OCI-LY1 (cell line): Measurements from ENCODE around the gene ANKRD33.

ENCODE experiments used
- EZH2 ChIP-seq: fragments of 200-600 bp; sonication (generic), shearing (Covaris generic); IDR thresholded peaks from 2 replicates; pipeline ENCODE4 v1.8.0; 2017; ENCODE audit warnings: borderline replicate concordance, mixed run types, mild to moderate bottlenecking, antibody characterized with exemption, low read length, moderate library complexity, mixed read lengths
- TF ChIP-seq, protein P1 (sequence below): fragments of 200-600 bp; sonication (generic), shearing (Covaris generic); IDR thresholded peaks from 2 replicates; pipeline ENCODE4 v1.5.1; 2017; ENCODE audit warnings: mild to moderate bottlenecking, antibody characterized with exemption, low read length, moderate library complexity, mixed read lengths

DNA sequence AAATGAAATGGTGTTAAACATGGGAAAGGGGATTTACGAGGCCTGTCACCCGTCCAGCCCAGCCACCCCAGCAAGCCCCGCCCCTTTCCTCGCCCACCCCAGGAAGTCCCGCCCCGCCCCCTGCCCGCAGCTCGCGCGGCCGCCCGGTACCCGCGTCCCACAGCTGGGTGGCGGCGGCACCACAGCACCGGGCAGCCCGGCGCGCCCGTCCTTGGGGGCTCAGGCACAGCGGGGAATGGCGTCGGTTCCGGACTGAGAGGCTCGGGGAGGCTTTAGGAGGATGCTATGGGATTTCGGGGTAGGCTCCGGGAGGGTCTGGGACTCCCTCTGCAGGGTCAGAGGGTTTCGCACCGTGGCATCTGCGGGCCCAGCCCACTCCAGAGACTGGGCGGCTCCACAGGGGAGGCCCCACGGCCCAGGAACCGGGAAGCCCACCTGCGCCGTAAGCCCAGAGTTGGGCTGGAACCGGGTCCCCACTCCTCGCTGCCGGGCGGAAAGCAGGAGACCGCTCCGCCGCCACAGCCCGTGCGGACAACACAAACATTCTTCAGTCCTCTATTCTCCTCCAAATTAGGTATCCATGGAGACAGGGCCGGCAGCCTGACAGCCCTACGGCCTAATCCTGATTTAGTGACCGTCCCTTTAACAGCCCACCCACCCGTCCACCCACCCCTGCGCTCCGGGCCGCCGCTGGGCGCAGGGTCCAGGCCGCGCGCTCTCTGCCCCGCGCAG, 40.8 kb upstream of the ANKRD33 start:
- TF ChIP-seq, protein P1, sequence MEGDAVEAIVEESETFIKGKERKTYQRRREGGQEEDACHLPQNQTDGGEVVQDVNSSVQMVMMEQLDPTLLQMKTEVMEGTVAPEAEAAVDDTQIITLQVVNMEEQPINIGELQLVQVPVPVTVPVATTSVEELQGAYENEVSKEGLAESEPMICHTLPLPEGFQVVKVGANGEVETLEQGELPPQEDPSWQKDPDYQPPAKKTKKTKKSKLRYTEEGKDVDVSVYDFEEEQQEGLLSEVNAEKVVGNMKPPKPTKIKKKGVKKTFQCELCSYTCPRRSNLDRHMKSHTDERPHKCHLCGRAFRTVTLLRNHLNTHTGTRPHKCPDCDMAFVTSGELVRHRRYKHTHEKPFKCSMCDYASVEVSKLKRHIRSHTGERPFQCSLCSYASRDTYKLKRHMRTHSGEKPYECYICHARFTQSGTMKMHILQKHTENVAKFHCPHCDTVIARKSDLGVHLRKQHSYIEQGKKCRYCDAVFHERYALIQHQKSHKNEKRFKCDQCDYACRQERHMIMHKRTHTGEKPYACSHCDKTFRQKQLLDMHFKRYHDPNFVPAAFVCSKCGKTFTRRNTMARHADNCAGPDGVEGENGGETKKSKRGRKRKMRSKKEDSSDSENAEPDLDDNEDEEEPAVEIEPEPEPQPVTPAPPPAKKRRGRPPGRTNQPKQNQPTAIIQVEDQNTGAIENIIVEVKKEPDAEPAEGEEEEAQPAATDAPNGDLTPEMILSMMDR = no peak
- TF ChIP-seq EZH2 = no peak
